Measurements from ENCODE around the gene DIO2.

DIO2 gene

DNA sequence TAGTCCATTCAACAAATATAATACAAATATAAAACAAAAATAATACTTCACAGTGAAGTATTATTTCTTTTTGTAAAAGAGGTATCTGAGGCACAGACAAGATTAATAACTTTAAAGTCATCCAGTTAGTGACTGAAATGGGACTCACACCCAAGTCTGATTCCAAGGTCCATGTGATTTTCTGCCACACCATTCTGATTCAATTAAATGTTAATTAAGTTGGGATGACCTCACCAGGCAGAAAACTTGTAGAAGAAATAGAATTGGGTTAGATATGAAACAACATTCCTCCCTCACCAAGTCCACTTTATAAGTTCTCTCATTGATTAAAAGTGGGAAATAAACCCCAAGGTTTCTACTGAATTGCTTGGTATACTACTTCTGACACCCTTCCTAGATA is 34.4 kb downstream of the DIO2 start:
- DNase-seq (ENCODE audit: low read depth): no peak
- H3K4me3 ChIP-seq (ENCODE audit: low read depth, low read length): no peak overlapping the region
- TF ChIP-seq, protein P1, sequence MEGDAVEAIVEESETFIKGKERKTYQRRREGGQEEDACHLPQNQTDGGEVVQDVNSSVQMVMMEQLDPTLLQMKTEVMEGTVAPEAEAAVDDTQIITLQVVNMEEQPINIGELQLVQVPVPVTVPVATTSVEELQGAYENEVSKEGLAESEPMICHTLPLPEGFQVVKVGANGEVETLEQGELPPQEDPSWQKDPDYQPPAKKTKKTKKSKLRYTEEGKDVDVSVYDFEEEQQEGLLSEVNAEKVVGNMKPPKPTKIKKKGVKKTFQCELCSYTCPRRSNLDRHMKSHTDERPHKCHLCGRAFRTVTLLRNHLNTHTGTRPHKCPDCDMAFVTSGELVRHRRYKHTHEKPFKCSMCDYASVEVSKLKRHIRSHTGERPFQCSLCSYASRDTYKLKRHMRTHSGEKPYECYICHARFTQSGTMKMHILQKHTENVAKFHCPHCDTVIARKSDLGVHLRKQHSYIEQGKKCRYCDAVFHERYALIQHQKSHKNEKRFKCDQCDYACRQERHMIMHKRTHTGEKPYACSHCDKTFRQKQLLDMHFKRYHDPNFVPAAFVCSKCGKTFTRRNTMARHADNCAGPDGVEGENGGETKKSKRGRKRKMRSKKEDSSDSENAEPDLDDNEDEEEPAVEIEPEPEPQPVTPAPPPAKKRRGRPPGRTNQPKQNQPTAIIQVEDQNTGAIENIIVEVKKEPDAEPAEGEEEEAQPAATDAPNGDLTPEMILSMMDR (IDR thresholded peaks at IDR 0.05; ENCODE audit: control insufficient read depth, extremely low read depth, insufficient read depth): no peak

DNA sequence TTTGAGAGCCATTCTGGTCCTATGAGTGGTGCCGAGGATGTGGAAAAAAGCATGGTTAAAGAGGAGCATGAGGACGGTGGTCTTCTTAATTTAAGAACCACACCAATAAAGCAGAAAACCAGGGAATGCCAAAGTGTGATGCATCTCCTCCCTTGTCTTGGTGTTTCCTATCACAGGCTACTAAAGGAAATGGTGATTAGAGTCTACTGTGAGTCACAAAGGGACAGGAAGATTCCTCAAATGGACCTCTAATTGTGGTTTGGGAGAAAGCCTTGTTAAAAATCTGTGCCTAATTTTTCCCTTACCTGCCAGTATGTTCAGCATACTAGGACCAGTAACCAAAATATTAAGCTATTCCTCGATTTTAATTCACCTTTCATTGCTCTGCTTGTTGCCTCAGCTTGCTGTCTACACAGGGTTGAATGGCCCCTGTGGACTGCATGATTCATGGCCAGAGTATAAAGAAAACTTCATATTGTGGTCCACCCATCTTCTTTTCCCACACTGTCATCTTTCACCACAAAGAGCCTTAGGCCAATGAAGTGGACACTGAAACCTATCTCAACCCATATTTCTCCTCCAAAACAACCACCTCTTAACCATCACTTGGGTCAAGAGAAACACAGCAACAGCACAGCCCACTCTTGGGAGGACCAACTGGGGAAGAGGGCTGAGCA is 38.8 kb downstream of the DIO2 start:
- no peak for DNase-seq (ENCODE audit: low read depth)
- TF ChIP-seq, protein P1 (IDR thresholded peaks at IDR 0.05; ENCODE audit: control insufficient read depth, extremely low read depth, insufficient read depth): no peak
- H3K4me3 ChIP-seq (ENCODE audit: low read depth, low read length): no peak overlapping the region

DNA sequence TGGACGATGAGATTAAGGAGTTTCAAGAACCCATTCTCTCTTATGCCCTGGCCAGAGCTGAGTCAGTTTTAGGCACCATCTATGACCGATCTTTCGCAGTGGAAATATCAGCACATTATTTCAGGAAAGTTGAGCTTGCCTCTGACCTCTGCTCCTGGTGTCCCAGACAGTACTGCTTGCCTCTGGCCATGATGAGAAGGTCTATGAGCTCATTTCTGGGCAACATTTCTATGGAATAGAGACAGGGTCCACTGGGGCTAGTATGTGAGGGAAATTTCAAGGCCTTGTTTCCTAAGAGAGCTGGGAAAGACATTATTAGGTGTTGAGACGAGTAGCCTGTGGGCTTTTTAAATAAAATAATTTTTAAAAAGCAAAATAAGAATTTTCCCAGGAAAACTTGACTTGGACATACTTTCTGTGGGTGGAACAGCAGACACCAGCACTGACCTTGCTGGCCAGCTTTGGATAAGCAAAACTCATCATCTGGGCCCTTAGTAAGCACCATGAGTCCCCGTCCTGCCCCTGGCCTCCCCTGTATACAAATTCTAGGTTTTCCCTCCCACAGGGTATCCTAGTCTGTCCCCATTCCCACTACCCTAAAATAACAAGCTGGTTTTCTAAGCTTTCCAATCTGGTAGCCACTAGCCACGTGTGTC is 43.4 kb downstream of the DIO2 start:
- DNase-seq (ENCODE audit: low read depth): no peak
- TF ChIP-seq, protein P1 (IDR thresholded peaks at IDR 0.05; ENCODE audit: control insufficient read depth, extremely low read depth, insufficient read depth): no peak
- no peak overlapping the region for H3K4me3 ChIP-seq (ENCODE audit: low read depth, low read length)

DNA sequence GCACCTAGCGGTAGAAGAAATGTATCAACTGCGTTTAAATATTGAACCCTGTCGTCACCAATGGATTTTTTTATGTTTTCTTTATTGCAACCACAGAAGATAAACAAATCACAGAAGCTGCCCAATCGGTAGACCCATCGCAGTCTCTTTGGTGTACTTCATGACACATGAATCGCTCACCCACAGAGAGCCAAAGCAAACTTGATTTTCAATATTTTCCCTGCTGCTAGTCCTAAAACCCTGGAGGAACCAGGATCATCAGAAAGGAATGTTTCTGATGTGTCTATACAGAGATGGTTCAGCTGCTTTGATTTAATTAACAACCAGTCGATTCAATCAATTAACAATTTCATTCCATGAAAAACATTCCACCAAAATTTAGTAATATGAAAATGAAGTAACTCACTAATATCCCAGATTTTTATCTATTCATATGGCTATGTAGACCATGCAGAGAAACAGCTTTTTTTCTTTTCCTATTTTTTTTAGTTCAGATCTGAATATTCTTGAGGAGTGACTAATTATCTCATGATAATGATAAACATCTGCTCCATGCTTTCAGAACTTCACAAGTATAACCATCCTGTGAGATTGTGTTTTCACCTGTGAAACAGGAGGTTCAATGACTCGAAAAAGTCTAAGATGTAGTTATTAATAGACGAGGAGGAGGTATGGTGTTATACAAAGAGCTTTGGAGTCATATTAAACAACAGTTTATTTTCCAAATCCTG is 46.1 kb downstream of the DIO2 start:
- DNase-seq (ENCODE audit: low read depth): no peak
- no peak overlapping the region for H3K4me3 ChIP-seq (ENCODE audit: low read depth, low read length)
- TF ChIP-seq, protein P1 (IDR thresholded peaks at IDR 0.05; ENCODE audit: control insufficient read depth, extremely low read depth, insufficient read depth): no peak

DNA sequence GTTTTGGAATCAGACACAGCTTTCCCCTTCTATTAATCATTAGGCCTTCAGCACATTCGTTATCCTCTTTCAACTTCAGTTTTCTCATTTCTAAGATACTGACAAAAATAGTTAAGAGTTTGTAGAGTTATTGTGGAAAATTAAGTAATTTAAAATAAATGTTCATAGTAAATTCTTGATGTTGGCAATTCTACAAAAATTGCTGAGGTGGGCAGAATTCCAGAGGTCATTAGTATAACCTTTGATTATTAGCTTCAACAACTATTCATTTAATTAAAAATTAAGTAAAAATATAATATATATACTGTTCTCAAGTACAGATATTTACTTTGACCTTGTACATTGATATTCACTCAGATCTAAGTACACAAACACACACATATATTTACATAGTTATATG is 58.5 kb downstream of the DIO2 start:
- TF ChIP-seq, protein P1 (IDR thresholded peaks at IDR 0.05; ENCODE audit: control insufficient read depth, extremely low read depth, insufficient read depth): no peak
- no peak for DNase-seq (ENCODE audit: low read depth)
- H3K4me3 ChIP-seq (ENCODE audit: low read depth, low read length): no peak overlapping the region

DNA sequence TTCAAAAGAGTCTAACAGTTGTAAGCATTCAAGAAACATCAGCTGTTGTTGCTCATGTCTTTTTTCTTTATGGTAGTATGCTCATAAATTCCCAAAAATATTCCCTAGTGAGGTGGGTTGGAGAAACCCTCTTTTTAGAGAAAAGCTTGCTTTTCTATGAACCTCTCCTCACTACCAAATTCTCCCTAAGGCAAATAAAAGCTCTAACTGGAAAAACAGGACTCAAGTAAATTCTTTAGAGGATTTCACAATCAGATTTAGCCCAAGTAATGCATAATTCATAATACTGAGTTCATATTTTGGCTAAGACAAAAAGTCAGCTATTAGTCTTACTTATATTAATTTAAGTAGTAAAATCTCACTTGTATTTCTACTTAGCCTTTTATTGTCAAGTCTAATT is 59.1 kb downstream of the DIO2 start:
- TF ChIP-seq, protein P1 (IDR thresholded peaks at IDR 0.05; ENCODE audit: control insufficient read depth, extremely low read depth, insufficient read depth): no peak
- DNase-seq (ENCODE audit: low read depth): no peak
- no peak overlapping the region for H3K4me3 ChIP-seq (ENCODE audit: low read depth, low read length)
